ENCODE data around the gene STAT5B. TPM values are rescaled to one million over a fixed set of nuclear protein-coding genes. Genes with fewer than 3 reads are reported as not detected.
A peak's percentile ranks its signal among the peaks of the same experiment; 100 is the strongest.

Gene STAT5B
- total and polyA plus RNA-seq, 9 of the 15 experiments (the other 6 are each of a cell fraction or from before 2014, with no cell fraction given), result 20.8 to 176 (median 92.4) TPM

- TF ChIP-seq TRIM24 (IDR thresholded peaks at IDR 0.05) (0 out of 4 replicates have a peak, but pooled peaks of 1 of the 2 experiments have one; percentile 8), EP300 (IDR thresholded peaks at IDR 0.05; ENCODE audit: low read length) (peak; percentile 90), BRD4 (IDR thresholded peaks at IDR 0.05) (peak; percentile 34; the same call in 1 of the 2 replicates), BCOR (IDR thresholded peaks at IDR 0.05) (no peak), MAX (CRISPR knock-in tag; IDR thresholded peaks at IDR 0.05) (peak; percentile 11; the same call in 1 of the 2 replicates), POLR2B (IDR thresholded peaks at IDR 0.05; ENCODE audit: low read depth, partially characterized antibody) (peak; percentile 20), ZC3H11A (IDR thresholded peaks at IDR 0.05; ENCODE audit: low read depth, low read length) (no peak)
Observed at GRCh38 chr17:42315402-42316156, 39.4 kb upstream of the STAT5B start (continued).

GRCh38 chr17:42313773-42314566 is 37.8 kb upstream of the STAT5B start:
- Histone ChIP-seq H3K4me3 (no peak overlapping the region), H4K20me1 (replicated peaks; ENCODE audit: control insufficient read depth, insufficient read depth, low read length) (no peaks in the 10 kb centered on the region), H3K9ac (ENCODE audit: insufficient read depth in 1 of 2, low read depth in 2 of 2, low read length in 2 of 2) (peak overlapping the region; percentile 79 to 100), H3K79me2 (ENCODE audit: control insufficient read depth, insufficient read depth, low read length) (peaks cover 73% of the 10 kb centered on the region), H3K9me1 (ENCODE audit: control insufficient read depth, insufficient read depth, low read length) (no peaks in the 10 kb centered on the region), H2AFZ (ENCODE audit: low read depth, low read length) (no peak overlapping the region), H3K27ac (ENCODE audit: extremely low read depth, low read depth, low read length) (peak overlapping the region; percentile 100), H3K9me3 (replicated peaks; ENCODE audit: control insufficient read depth, insufficient read depth, low read depth, low read length) (no peaks in the 10 kb centered on the region), H3K4me2 (ENCODE audit: insufficient read depth, low read length) (peak overlapping the region; percentile 69), H3K27me3 (ENCODE audit: control insufficient read depth in 2 of 2, insufficient read depth in 2 of 2, low read length in 2 of 2) (no peaks in the 10 kb centered on the region), H3K4me1 (replicated peaks in 1 of 2; ENCODE audit: control insufficient read depth in 2 of 2, insufficient read depth in 2 of 2, low read length in 2 of 2) (peaks cover 90 to 93% of the 10 kb centered on the region in 2 experiments), H3K36me3 (ENCODE audit: control insufficient read depth, insufficient read depth, low read length) (peaks cover 81% of the 10 kb centered on the region)
- POLR2A ChIA-PET, result interaction anchor here (0.6 to 2.8 kb wide), 15 partner anchors 8 to 213 kb away, joined by 3 to 13 read pairs (median 4); no protein-coding TSS in a partner anchor
- CTCF ChIA-PET (ENCODE audit: low intra/inter-chr PET ratio), result interaction anchor here (1.1 kb wide), 1 partner anchor 9 kb away, joined by 3 read pairs; no protein-coding TSS in a partner anchor
- 9% methylated on average over 13 of the region's 14 CpGs for WGBS (ENCODE audit: insufficient coverage, low coverage, missing lambda C conversion rate)
- peak; percentile 2 for ATAC-seq
- BruUV-seq (replicated peaks), result TSS peak; percentile 2
- DNase-seq (ENCODE audit: extremely low read depth in 1 of 4, low spot score in 3 of 4), result peak in 3 of 4 experiments; percentile 34 to 88 (median 69)
- in situ Hi-C loops (cut with MboI) (no loop called here), intact Hi-C loops (cut with micrococcal nuclease) (loop anchor here (2.0 to 10.0 kb wide), 2 partner anchors 27 to 89 kb away; no protein-coding TSS in a partner anchor)
- FAIRE-seq, result peak; percentile 71
- TF ChIP-seq ZNF347 (CRISPR knock-in tag; IDR thresholded peaks at IDR 0.05; ENCODE audit: low read depth), result no peak
- 0 out of 2 replicates have a peak, but pooled peaks have one; percentile 38 for TF ChIP-seq CLOCK (CRISPR knock-in tag; IDR thresholded peaks at IDR 0.05; ENCODE audit: borderline replicate concordance)
- TF ChIP-seq TRIM24 (IDR thresholded peaks at IDR 0.05), result no peak
- peak; percentile 95 for TF ChIP-seq SMAD4 (CRISPR knock-in tag; conservative IDR thresholded peaks at IDR 0.05)
- TF ChIP-seq AFF4 (CRISPR knock-in tag; IDR thresholded peaks at IDR 0.05), result 0 out of 2 replicates have a peak, but pooled peaks have one; percentile 51
- TF ChIP-seq PRMT5 (CRISPR knock-in tag; IDR thresholded peaks at IDR 0.05), result no peak

Data from K562 (cell line).